ENCODE results near the gene SCUBE1.

Gene SCUBE1

DNA sequence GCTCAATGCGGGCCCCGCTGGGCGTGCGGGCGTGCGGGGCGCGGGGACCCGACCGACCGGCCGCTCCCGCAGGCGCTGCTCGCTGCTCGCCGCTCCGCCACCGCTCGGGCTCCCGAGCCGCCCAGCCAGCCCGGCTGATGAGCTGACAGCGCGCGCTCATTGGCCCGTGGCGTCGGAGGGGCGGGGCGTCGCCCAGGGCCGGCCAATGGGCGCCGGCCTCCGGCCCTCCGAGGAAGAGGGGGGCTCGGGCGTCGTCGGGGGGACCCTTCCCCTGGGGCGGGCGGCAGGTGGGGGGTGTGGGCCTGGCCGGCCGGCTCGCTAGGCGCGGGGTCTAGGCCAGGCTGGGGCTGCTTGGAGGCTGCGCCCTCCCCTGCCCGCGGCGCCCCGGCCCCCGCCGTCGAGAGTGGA, at the start of gene SCUBE1:
Gene SCUBE1 (minus strand): TSS at position 111 of the 408 bp plus-strand sequence. CDS start 111 bp downstream, outside the sequence.
- no peak for DNase-seq

GRCh38 chr22:43392385-43392989, 49.3 kb upstream of the SCUBE1 start:
- DNase-seq: no peak

GRCh38 chr22:43391306-43391705, 48.1 kb upstream of the SCUBE1 start:
- DNase-seq: no peak

DNA sequence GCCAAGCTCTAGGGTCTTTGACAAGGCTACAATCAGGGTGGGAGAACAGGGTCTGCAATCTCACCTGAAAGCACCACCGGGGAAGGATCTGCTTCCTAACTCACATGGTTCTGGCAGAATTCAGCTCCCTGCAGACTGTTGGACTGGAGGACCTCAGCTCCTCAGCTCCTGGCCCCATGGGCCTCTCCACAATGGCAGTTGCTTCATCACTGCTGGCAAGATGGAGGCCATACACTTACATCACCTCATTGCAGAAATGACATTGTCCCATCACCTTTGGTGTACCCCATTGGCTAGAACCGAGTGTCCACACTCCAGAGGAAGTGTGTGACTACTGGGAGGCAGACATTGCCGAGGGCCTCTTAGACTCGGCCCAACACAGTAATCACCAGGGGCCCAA, 47.7 kb upstream of the SCUBE1 start:
- no peak for DNase-seq

DNA sequence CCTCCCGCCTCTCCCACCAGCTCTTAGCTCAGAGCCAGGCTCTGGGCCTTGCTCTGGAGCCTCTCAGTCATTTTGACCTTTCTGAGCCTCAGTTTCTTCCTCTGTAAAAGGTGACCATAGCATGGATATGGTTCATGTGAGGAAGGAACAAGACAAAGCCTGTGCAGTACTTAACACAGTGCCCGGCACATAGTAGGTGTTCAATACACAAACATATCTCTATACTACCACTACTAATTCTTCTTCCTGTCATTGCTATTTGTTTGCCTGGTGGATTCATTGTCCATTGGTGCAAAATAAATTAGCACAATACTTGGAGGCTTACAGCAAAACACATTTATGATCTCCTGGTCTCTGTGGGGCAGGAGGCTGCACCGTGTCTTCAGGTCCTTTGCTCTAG, 47.0 kb upstream of the SCUBE1 start:
- no peak for DNase-seq

- DNase-seq: no peak
Observed at GRCh38 chr22:43389227-43389836, 46.2 kb upstream of the SCUBE1 start.

DNA sequence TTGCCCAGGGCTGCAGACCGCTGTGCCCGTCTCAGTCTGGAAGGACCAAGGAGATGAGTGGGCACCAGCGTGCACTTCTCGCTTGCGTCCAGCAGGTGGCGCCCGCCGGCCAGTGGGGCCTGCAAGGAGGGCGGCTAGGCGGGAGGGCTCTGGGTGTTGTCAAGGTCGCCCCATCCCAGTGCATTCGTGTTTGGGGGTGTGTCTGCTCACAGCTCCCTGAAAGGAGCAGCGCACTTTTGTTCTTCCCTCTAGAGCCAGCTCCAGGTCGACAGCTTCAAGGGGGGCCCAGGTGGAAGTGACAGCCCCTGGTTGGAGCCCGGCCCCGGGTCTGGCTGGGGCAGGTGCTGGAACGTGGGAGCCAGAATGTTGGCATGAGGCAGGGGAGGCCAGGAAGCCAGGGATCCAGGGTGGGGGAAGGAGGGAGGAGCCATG, 45.3 kb upstream of the SCUBE1 start:
- DNase-seq: peak; percentile 44

DNA sequence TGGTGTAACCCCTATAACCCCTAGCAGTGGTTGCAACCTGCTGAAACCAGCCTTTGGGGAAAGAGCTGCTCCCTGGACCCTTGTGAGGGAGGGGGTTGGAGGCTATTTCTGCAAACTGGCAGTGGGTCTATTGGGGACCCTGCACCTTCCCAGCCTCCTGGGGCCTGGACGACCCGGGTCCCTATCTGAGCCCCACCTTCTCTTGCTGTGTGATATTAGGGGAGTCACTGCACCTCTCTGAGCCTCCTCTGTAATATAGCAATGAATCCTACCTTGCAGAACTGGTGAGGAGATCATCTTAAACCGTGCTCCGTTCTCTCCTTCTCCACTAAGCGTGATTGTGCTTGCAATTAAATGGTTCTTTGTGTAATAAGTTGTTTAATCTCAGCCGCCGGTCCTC, 44.6 kb upstream of the SCUBE1 start:
- DNase-seq: no peak

DNA sequence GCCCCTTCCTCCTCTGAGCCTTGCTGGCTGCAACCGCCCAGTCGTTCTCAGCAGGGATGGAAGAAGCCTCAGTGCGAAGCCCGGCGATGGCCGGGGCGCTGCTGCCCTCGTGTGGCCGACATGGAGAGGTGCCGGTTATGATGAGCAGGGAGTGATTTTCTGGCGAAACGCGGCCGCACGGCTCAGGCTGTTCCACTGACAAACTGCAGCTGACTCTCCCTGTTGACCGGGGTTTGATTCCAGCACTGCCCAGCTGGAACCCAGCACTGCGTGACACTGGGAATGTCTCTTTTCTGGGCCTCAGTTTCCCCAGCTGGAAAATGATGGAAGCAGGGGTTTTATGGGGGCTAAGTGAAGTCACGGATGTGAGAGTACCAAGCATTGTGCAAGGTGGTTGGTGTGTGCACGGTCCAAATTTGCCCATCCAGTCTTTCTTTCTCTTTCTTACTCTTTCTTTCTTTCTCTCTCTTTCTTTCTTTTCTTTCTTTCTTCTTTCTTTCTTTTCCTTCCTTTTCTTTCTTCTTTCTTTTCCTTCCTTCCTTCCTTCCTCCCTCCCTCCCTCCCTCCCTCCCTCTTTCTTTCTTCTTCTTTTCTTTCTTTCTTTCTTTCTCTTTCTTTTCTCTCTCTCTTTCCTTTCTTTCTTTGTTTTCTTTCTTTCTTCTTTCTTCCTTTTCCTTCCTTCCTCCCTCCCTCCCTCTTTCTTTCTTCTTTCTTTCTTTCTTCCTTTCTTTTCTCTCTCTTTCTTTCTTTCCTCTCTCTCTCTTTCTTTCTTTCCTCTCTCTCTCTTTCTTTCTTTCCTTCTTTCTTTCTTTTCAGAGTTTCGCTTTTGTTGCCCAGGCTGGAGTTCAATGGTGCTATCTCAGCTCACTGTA, 42.8 kb upstream of the SCUBE1 start:
- peak; percentile 49 for DNase-seq

GRCh38 chr22:43384863-43385262, 41.7 kb upstream of the SCUBE1 start:
- DNase-seq: no peak

GRCh38 chr22:43381693-43382092, 38.5 kb upstream of the SCUBE1 start:
- DNase-seq: no peak

DNA sequence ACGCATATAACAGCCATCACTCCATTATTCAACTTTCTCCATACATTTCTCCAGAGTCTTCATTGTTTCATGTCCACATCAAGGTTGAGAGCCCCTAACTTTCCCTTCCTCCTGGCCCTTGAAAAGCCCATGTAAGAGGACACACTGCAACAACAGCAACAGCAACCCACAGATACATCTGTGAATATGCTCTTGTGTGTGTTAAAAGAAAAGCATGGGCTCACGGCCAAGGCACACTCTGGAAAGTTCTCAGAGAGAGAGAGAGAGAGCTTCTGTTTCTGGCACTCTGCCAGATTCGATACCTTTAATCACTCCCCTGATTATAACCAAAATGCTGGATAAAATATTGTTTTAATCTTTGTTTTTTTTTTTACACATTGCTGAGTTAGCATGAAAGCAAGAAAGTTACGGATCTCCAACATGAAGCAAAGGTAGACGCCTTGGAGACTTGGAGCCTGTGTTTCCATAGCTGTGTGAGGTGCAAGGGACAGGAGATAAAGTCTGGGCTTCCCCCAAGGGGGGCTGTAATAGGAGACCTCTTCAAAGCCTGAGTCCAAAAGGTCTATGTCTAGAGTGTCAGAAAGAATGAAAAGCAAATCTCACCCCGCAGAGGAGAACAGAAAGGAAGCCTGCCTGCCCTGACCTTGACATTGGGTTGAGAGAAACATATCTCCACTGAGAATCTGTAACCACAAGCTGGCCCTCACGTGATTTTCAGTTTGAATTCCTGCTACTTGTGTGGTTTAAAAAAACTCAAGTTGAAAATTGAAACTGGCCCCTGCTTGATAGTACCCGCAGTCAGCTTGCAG, 34.9 kb upstream of the SCUBE1 start:
- DNase-seq: no peak

GRCh38 chr22:43377548-43377895, 34.4 kb upstream of the SCUBE1 start:
- DNase-seq: no peak

DNA sequence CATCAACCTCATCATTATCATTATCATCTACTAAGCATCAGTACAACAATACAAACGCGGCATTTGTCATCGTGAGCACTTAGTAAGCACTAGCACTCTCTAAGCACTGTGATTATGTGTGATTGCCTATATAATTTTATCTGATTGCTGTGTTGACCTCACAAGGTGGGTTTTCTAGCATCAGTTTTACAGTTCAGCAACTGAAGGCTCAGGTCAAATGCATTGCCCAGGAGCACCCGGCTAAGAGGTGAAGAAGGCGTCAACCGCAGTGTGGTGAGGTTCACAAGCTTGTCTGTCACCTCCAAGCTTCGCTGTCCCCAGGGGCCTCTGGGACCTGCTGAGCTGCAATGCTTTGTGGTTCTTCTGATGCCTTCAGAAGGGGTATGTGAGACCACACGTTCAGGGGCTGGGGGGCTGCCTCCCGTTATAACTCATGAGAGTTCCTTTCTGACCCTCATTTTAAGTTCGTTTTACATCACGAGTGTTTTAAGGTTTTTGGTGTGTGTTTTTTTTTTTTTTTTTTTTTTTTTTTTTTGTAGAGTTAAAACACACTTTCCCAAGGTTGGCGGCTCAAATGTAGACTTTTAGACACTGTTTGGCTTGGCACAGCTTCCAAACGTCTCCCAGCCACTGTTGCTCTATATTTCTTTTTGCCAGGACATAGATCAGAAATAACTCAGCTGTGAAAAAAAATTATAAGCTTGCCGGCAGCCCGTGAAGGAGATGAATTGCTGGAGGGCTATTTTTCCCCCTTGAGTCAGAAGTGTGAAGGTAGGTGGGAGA, 33.8 kb upstream of the SCUBE1 start:
- no peak for DNase-seq

DNA sequence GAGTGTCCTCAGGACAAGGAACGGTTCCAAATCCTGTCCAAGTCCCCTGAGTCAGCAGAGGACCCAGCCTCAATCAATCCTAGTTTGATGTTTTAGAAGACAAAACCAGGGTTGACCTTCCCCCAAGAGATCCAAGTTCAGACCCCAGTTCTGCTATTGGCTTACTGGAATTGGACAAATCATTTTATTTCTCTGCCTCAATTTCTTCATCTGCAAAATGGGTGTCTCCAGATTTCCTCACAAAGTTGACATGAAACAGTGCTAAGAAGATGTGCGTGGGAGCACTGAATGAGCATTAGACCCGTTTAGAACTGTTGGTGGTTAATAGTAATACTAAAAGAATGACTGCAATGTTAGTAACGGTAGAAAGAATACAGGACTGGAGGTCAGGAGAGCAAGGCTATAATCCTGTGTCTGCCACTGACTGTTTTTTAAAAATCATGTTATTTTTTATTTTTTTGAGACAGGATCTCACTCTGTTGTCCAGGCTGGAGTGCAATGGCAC, 32.8 kb upstream of the SCUBE1 start:
- DNase-seq: no peak

DNA sequence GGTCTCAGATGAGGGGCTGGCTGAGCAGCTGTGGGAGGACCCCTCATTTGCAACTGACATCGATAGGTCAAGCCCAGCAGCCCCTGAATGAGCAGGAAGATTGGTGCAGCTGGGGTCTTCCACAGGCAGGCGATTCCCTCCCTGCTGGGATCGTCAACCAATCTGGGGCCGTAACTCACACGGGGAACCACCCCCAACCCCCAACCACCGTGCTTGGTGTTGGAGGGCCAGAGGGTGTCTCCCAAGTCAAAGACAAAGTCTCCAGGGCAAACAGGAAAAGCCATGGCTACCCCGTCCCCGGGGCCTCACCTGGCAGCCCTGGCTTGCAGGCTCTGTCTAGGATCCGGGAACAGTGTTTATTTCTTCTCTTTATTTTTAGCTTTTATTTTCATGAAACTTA, 26.9 kb upstream of the SCUBE1 start:
- DNase-seq: no peak

- DNase-seq: no peak
Observed at GRCh38 chr22:43365715-43366440, 22.7 kb upstream of the SCUBE1 start.

GRCh38 chr22:43364169-43364435, 20.9 kb upstream of the SCUBE1 start:
- DNase-seq: no peak

GRCh38 chr22:43363315-43364168, 20.4 kb upstream of the SCUBE1 start:
- DNase-seq: no peak

GRCh38 chr22:43360576-43360975, 17.4 kb upstream of the SCUBE1 start:
- no peak for DNase-seq

DNA sequence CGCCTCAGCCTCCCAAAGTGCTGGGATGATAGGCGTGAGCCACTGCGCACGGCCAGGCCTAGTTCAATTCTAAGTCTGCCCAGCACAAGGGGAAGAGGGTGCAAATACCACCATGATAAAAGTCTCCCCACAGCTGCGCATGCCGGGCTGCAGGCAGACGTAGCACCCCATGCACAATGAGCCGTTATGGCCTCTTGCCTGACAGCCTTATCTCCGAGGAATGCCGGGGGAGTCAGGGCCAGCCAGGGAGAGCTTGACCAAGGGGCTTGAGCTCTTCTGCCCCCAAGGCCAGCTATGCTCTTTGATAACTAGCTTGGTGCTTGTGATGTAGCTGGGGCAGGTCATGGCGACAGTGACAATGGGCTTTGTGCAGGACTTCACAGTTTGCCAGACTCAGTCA, 13.7 kb upstream of the SCUBE1 start:
- DNase-seq: no peak

Measured in T1000 (cell line).